Heart left ventricle (tissue), 16 donors: ENCODE results near the gene PIM2. TPM values are rescaled to one million over a fixed set of nuclear protein-coding genes. Genes with fewer than 3 reads are reported as not detected.

Experiments used
- ATAC-seq, 4 donors: fragments of 200-7000 bp; cut with Tn5 transposase; one replicate each; pipeline ENCODE4 v1.9.1; 2020 to 2022; ENCODE audit warnings: moderate library complexity in 4 of 4, mild to moderate bottlenecking in 3 of 4, moderate number of reproducible peaks in 1 of 4
- DNase-seq, 5 donors: peaks; one replicate each; pipeline ENCODE4 v3.0.0-alpha.2; 2020
- H3K27ac ChIP-seq, 12 donors: fragments of 200-600 bp; sonication (generic) in 4 of 12; one replicate each; pipeline versions ENCODE4 v1.5.0 to v1.8.0; 2016 to 2022; ENCODE audit warnings: mild to moderate bottlenecking in 2 of 12
- H3K27me3 ChIP-seq, 9 donors: fragments of 200-600 bp; sonication (generic) in 2 of 9; one replicate each; pipeline versions ENCODE4 v1.5.1 to v1.8.0; 2016 to 2022; ENCODE audit warnings: mild to moderate bottlenecking in 3 of 9
- H3K36me3 ChIP-seq, 9 donors: fragments of 200-600 bp; sonication (generic) in 2 of 9; one replicate each; pipeline versions ENCODE4 v1.5.0 to v1.8.0; 2018 to 2022; ENCODE audit warnings: mild to moderate bottlenecking in 2 of 9
- H3K4me1 ChIP-seq, 12 donors: fragments of 200-600 bp; sonication (generic) in 4 of 12; one replicate each; pipeline versions ENCODE4 v1.5.0 to v1.8.0; 2016 to 2022; ENCODE audit warnings: mild to moderate bottlenecking in 3 of 12
- H3K4me3 ChIP-seq, 12 donors: fragments of 200-600 bp; sonication (generic) in 4 of 12; one replicate each; pipeline versions ENCODE4 v1.5.0 to v1.8.0; 2017 to 2022; ENCODE audit warnings: mild to moderate bottlenecking in 9 of 12, moderate library complexity in 4 of 12
- H3K9me3 ChIP-seq, 12 donors: fragments of 200-600 bp; sonication (generic) in 4 of 12; one replicate each; pipeline versions ENCODE4 v1.5.0 to v1.8.0; 2016 to 2022; ENCODE audit warnings: mild to moderate bottlenecking in 1 of 12
- CTCF ChIP-seq, 12 donors: fragments of 200-600 bp; sonication (generic) in 4 of 12; IDR thresholded peaks; one replicate each; pipeline versions ENCODE4 v1.5.0 to v1.8.0; 2018 to 2022; ENCODE audit warnings: antibody characterized with exemption in 12 of 12, mild to moderate bottlenecking in 5 of 12
- POLR2A ChIP-seq, 2 donors: fragments of 450-650 bp; IDR thresholded peaks; one replicate each; pipeline ENCODE4 v1.6.1; 2017; ENCODE audit warnings: antibody characterized with exemption in 2 of 2, mild to moderate bottlenecking in 2 of 2, moderate library complexity in 2 of 2
- WGBS, 4 donors: extraction: QIAGEN DNeasy Blood & Tissue Kit in 2 of 4; methylation state at CpG; one replicate each; pipeline versions ENCODE4 v1.1.5 to v1.1.7; 2013 to 2018; 5-methylcytosine and 5-hydroxymethylcytosine counted together
- intact Hi-C, 10 donors: fragments of 100-400 bp; cut with DNase I; formaldehyde crosslinking; loops; one replicate each; pipeline versions ENCODE4 v1.11.1 to v1.14.2; 2022
- polyA plus RNA-seq, 2 donors: library from polyadenylated mRNA; stranded (reverse); fragments of 200-250 nt; gene quantifications; one replicate each; pipeline ENCODE4 v1.2.3, GENCODE V29; 2013
- total RNA-seq, 9 donors: library from RNA; depleted of rRNA in 2 of 9; stranded (reverse); fragments of >200 nt in 2 of 9; fragmentation: NEBNext Ultra II Directional in 3 of 9; extraction: Animal tissue kit (Norgen Biotek cat#: 25700) in 3 of 9; gene quantifications; one replicate each; pipeline versions ENCODE4 v1.1.0 to v1.2.4, GENCODE V29; 2016 to 2023
- donor health status: ischemic (EF 13 %, LVEDD 7.1; RV severe dilation, severe dysfunction).
- donor health status: healthy with polysubstance abuse.
- donor health status: DM: no; HTN: yes; CAD: no.
- donor health status: DM: no; HTN: no; CAD: no.
- donor health status: ischemic (EF 25% LVEDD 6.9; RV normal size, moderate dysfunction).
- donor health status: ischemic (EF 25% LVEDD 5.7; RV mildly dilated, moderate dysfunction).
- donor health status: healthy.
- donor health status: DM: yes; HTN: yes; CAD: no.
- donor health status: ischemic (EF 35%, LVEDD 5.7; RV mildly dilated, moderate dysfunction).
- donor health status: nonischemic (EF 11% LVEDD 7.7; RV severe dilation, severe dysfunction).
- donor health status: DM: yes; HTN: yes; CAD: no.
- donor health status: PGD.
- donor health status: ischemic (EF 29% LVEDD 5.4; RV normal size, mild dysfunction).
- donor health status: nonischemic (EF 23%, LVEDD 6.1; RV moderate dilation, normal function).

The PIM2 gene
- total and polyA plus RNA-seq, 11 donors = 2.0 to 13.3 (median 3.5) TPM

DNA sequence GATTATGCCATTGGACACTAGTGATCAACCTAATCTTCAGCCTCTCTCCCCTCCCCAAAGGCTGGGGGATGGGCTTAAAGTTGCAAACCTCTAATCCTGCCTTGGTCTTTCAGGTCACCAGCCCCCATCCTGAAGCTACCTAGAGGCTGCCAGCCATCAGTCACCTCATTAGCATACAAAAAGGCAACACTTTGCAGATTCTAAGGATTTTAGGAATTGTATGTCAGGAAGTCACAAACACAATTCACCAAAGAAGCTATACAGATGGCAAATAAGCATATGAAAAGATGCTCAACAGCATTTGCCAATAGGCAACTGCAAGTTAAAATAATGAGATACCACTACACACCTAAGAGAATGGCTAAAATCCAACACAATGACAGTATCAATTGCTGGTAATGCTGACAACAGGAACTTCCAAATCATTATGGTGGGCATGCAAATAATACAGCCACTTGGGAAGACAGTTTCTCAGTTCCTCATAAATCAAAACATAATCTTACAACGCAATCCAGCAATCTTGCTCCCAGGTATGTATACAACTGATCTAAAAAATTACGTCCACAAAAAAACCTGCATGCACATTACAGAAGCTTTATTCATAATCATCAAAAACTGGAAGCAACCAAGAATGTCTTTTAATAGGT is 9.0 kb upstream of the PIM2 start:
- WGBS, 4 donors = 62 to 97% (median 85%) methylated on average over 2 of the region's 2 CpGs
- intact Hi-C loops = loop anchor here in 2 of 10 donors (10.0 kb wide), 2 partner anchors 117 to 273 kb away; partner anchors contain the start of gene TFE3 (in 1 of the 2)

GRCh38 chrX:48927123-48927522 is 8.3 kb upstream of the PIM2 start:
- peaks cover 0 to 71% (median 55%) of the 10 kb centered on the region in 9 donors for H3K36me3 ChIP-seq
- no peaks in the 10 kb centered on the region for H3K27me3 ChIP-seq
- H3K27ac ChIP-seq = no peak overlapping the region
- intact Hi-C loops = loop anchor here in 2 of 10 donors (10.0 kb wide), 2 partner anchors 118 to 272 kb away; partner anchors contain the start of gene TFE3 (in 1 of the 2)
- no peaks in the 10 kb centered on the region for H3K4me1 ChIP-seq
- DNase-seq = no peak
- H3K4me3 ChIP-seq = no peak overlapping the region
- 62 to 92% (median 81%) methylated on average over 5 of the region's 5 CpGs for WGBS, 4 donors
- no peaks in the 10 kb centered on the region for H3K9me3 ChIP-seq
- no peak for TF ChIP-seq CTCF (IDR thresholded peaks at IDR 0.05)
- no peak for TF ChIP-seq POLR2A (IDR thresholded peaks at IDR 0.05)
- ATAC-seq = no peak

More for the DNA sequence above, 9.0 kb upstream of the PIM2 start:
- peaks cover 0 to 6% (median 0%) of the 10 kb centered on the region in 12 donors for H3K9me3 ChIP-seq
- no peaks in the 10 kb centered on the region for H3K4me1 ChIP-seq
- DNase-seq (no peak), ATAC-seq (no peak)
- no peak overlapping the region for H3K4me3 ChIP-seq
- no peak for TF ChIP-seq POLR2A (IDR thresholded peaks at IDR 0.05)
- no peak for TF ChIP-seq CTCF (IDR thresholded peaks at IDR 0.05)
- H3K27me3 ChIP-seq = no peaks in the 10 kb centered on the region
- no peak overlapping the region for H3K27ac ChIP-seq
- H3K36me3 ChIP-seq = peaks cover 0 to 72% (median 49%) of the 10 kb centered on the region in 9 donors

GRCh38 chrX:48924270-48924669 is 5.4 kb upstream of the PIM2 start:
- intact Hi-C loops = loop anchor here in 2 of 10 donors (10.0 kb wide), 2 partner anchors 121 to 269 kb away; partner anchors contain the start of gene TFE3 (in 1 of the 2)
- ATAC-seq (no peak), DNase-seq (no peak)
- Histone ChIP-seq H3K27me3 (no peaks in the 10 kb centered on the region), H3K36me3 (peaks cover 0 to 56% (median 35%) of the 10 kb centered on the region in 9 donors), H3K4me1 (peaks cover 0 to 9% (median 0%) of the 10 kb centered on the region in 12 donors), H3K9me3 (no peaks in the 10 kb centered on the region), H3K27ac (no peak overlapping the region), H3K4me3 (no peak overlapping the region)
- TF ChIP-seq CTCF (IDR thresholded peaks at IDR 0.05) (no peak), POLR2A (IDR thresholded peaks at IDR 0.05) (no peak)
- WGBS, 4 donors = 90 to 97% (median 92%) methylated on average over 5 of the region's 5 CpGs

DNA sequence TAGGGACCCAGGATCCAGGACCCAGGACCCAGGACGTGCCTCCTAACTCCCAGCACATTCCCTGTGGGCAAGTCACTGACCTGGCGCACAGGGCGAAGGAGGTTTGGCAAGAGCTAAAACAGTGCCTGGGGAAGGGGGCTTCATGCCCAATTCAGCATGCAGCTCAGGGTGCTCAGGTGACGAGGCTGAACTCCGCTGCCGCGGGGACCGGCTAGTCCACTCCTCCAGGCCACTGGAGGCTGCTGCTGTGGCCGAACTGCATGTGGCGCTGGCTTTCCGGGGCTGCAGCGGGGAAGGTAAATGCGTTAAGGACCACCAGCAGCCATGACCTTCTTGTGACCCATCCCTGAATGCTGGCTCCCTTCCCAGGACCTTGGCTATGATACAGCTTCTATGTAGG is 4.9 kb upstream of the PIM2 start:
- WGBS, 4 donors = 82 to 96% (median 92%) methylated on average over 5 to 13 of the region's 13 CpGs
- no peak overlapping the region for H3K4me3 ChIP-seq
- H3K27me3 ChIP-seq = no peaks in the 10 kb centered on the region
- H3K4me1 ChIP-seq = peaks cover 0 to 10% (median 0%) of the 10 kb centered on the region in 12 donors
- H3K9me3 ChIP-seq = no peaks in the 10 kb centered on the region
- ATAC-seq = no peak
- no peak for DNase-seq
- no peak overlapping the region for H3K27ac ChIP-seq
- H3K36me3 ChIP-seq = peaks cover 0 to 56% (median 34%) of the 10 kb centered on the region in 9 donors
- intact Hi-C loops = loop anchor here in 2 of 10 donors (10.0 kb wide), 2 partner anchors 121 to 269 kb away; partner anchors contain the start of gene TFE3 (in 1 of the 2)
- no peak for TF ChIP-seq CTCF (IDR thresholded peaks at IDR 0.05)
- TF ChIP-seq POLR2A (IDR thresholded peaks at IDR 0.05) = no peak
